GM12874 (cell line): Measurements from ENCODE around the gene MOB3B.

ENCODE experiments used
- TF ChIP-seq, protein P1 (sequence below): IDR thresholded peaks from 2 replicates; pipeline ENCODE4 v1.5.1; 2011; ENCODE audit warnings: low read depth, mild to moderate bottlenecking, control low read depth, low read length, moderate library complexity; ENCODE audit not compliant: insufficient read depth

The MOB3B gene

DNA sequence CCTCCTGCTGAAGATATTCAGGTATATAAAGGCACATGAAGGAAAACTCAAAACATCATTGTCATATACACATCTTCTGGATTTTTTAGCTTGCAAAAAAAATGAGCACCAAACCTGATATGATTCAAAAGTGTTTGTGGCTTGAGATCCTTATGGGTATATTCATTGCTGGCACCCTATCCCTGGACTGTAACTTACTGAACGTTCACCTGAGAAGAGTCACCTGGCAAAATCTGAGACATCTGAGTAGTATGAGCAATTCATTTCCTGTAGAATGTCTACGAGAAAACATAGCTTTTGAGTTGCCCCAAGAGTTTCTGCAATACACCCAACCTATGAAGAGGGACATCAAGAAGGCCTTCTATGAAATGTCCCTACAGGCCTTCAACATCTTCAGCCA, 5.4 kb downstream of the MOB3B start, which contains the start of gene IFNK:
Gene IFNK (plus strand): TSS at position 55 of the 400 bp plus-strand sequence. CDS start 47 bp downstream, at position 102.
- TF ChIP-seq, protein P1, sequence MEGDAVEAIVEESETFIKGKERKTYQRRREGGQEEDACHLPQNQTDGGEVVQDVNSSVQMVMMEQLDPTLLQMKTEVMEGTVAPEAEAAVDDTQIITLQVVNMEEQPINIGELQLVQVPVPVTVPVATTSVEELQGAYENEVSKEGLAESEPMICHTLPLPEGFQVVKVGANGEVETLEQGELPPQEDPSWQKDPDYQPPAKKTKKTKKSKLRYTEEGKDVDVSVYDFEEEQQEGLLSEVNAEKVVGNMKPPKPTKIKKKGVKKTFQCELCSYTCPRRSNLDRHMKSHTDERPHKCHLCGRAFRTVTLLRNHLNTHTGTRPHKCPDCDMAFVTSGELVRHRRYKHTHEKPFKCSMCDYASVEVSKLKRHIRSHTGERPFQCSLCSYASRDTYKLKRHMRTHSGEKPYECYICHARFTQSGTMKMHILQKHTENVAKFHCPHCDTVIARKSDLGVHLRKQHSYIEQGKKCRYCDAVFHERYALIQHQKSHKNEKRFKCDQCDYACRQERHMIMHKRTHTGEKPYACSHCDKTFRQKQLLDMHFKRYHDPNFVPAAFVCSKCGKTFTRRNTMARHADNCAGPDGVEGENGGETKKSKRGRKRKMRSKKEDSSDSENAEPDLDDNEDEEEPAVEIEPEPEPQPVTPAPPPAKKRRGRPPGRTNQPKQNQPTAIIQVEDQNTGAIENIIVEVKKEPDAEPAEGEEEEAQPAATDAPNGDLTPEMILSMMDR: no peak

DNA sequence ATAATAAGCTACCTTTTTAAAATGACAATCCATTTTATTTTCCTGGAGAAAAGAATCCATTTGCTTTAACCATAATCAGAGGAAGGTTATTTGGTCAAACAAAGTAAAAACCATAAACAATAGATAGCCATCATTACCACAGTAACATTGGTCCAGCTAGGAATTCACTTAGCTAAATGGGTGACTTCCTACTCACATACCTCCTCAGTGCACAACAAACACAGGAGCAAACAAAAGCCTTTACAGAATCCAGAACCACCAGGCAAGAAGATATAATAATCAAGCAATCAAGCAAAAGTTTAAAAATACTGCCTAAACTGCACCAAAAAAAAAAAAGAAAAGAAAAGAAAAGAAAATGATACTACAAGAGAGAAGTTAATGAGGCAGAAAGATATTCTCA, 6.5 kb downstream of the MOB3B start:
- TF ChIP-seq, protein P1: no peak

DNA sequence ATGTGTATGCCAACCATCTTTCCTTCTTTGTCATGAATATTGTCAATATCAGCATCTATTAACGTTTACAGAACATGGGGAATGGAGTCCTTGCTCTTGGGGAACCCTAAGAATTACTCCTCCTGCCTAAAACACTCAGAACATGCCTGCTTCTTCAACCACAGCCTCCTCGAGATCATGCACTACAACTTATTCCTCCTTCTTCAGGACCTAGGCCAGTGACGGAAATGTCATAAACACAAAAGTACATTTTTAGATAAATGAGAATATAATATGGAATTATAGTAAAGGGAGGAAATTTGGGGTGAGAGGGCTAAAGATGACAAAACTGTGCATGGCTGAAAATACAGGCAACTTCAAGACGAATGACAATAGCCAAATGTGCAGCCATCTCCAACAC, 8.6 kb downstream of the MOB3B start:
- TF ChIP-seq, protein P1: no peak

DNA sequence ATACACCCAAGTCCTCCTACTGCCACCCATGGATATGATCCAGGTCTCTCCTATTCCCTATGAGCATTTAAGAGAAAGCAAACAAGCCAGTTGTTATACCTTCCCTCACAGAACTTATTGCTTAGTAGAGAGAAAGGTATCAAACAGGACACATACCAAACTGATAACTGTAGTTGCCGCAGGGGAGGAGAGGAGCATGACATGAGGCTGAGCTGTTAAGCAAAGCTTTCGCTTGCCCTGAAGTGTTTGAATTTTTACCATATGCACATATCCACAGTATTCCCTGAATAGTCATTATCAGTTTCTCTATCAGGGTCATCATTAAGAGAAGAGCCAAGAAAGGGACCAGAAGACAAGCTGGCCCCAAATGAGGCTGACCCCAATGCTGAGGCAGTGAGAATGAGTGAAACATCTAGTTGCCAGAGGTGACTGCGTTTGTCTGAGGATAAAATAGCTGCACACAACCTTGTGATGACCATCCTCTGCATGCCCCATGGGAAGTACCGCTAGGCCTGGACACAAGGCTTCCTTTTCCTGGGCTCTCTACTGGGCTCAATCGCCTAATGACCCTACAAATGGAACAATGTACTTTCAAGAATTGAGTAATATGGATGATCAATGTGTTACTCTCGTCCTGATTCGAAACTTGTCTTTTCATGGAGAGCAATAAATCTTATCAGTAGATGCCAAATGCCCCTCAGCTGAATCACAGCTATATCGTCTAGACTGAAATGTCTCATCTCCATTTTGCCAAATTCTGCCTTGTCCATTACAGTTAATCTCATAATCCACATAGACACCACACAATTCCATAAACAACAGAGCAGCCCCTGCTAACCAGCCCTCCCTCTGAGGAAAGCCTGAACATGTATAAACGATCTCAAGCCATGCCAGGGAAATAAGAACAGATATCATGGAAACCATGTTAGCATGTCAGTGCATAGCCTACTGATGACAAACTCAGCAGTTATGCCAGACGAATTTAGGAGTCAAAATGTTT, 9.8 kb downstream of the MOB3B start:
- TF ChIP-seq, protein P1: no peak

DNA sequence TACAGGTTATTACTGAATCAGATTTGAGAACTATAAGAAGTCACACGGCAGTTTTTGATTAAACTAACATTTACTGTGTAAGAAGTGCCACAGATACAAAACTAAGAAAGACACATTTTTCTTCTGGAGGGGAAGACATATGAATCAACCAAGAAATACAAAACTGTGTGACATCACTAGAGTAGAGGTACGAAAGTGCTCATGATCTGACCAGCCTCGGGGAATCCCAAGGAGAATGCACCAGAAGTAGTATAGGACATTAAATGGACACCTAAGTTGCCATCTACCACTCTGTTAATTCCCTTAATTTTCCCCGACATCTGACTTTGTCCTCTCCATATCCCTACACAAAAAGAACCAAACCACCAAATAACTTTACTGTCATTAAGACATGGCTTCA, 10.8 kb downstream of the MOB3B start:
- TF ChIP-seq, protein P1: no peak

DNA sequence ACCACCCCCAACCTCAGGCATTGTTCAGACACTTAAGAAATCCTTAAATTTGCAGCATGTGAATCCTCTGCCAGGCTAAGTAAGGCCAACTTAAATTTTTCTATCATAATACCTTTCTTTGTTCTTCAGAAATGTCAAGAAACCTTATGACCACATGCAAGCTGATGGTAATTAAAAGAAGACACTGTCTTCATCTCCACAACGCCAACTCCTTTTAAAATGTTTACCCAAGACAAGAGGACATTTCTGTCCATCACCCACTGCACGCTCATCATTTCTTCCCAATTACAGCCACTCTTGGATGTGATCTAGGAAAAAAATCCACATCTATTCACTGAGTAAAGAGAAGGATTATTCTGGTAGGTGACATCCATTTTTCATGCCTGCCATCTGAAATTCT, 11.6 kb downstream of the MOB3B start:
- TF ChIP-seq, protein P1: no peak

DNA sequence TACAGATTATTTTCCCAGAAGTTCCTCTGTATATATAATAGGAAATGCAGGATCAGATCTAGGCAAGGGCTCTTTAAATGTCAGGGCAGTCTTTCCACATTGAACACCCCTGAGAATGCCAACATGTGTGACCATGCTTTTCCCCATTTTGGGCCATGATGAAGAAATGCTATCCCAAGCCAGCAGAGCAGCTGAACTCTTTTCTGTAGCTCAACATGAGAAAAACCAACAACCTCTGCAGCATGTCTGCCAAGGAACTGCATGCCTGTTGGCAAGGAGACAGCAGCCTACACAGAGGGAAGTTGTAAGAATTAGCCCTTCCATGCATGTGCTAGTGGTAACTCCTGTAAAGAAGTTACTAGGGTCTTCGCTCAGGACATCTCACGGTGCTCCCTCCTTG, 15.1 kb downstream of the MOB3B start:
- TF ChIP-seq, protein P1: no peak
